GM12872 (cell line): Measurements from ENCODE around the gene SCMH1.

Source experiments
- TF ChIP-seq, protein P1 (sequence below): IDR thresholded peaks from 3 replicates; pipeline ENCODE4 v1.5.1; 2011; ENCODE audit warnings: low read depth, mild to moderate bottlenecking, low read length, moderate library complexity; ENCODE audit not compliant: insufficient read depth

The SCMH1 gene

DNA sequence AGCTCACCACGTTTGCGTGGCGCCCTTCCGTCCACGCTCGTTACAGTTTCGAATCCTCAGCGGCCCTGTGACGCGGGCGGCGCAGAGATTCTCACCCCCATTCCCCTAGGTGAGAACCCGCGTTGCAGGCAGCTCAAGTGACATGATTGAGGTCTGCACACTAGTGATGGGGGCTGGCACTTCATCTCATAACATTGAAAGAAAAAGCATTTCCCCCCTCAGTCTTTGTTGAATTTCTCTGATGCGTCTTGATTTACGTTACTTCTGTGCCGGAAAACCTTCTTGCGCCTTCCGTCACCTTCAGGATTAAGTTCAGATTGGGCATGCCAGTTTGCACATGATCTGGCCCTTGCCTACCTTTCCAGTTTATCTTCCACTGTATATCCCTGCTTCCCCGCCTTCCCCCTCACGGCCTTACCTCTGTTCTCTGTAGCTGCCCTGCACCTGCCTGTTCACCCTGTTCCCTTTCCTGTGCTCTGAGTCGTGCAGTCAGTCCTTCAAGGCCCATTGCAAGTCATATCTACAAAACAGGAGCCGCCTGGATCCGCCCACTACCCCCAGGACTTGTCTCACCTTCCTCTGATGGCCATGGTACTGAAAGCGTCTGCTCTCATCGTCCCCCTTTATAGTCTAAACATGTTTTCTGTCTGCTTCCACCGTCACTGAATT, 261.5 kb downstream of the SCMH1 start:
- TF ChIP-seq, protein P1, sequence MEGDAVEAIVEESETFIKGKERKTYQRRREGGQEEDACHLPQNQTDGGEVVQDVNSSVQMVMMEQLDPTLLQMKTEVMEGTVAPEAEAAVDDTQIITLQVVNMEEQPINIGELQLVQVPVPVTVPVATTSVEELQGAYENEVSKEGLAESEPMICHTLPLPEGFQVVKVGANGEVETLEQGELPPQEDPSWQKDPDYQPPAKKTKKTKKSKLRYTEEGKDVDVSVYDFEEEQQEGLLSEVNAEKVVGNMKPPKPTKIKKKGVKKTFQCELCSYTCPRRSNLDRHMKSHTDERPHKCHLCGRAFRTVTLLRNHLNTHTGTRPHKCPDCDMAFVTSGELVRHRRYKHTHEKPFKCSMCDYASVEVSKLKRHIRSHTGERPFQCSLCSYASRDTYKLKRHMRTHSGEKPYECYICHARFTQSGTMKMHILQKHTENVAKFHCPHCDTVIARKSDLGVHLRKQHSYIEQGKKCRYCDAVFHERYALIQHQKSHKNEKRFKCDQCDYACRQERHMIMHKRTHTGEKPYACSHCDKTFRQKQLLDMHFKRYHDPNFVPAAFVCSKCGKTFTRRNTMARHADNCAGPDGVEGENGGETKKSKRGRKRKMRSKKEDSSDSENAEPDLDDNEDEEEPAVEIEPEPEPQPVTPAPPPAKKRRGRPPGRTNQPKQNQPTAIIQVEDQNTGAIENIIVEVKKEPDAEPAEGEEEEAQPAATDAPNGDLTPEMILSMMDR, result no peak

GRCh38 chr1:40980068-40980452, 262.0 kb downstream of the SCMH1 start:
- TF ChIP-seq, protein P1, result no peak

DNA sequence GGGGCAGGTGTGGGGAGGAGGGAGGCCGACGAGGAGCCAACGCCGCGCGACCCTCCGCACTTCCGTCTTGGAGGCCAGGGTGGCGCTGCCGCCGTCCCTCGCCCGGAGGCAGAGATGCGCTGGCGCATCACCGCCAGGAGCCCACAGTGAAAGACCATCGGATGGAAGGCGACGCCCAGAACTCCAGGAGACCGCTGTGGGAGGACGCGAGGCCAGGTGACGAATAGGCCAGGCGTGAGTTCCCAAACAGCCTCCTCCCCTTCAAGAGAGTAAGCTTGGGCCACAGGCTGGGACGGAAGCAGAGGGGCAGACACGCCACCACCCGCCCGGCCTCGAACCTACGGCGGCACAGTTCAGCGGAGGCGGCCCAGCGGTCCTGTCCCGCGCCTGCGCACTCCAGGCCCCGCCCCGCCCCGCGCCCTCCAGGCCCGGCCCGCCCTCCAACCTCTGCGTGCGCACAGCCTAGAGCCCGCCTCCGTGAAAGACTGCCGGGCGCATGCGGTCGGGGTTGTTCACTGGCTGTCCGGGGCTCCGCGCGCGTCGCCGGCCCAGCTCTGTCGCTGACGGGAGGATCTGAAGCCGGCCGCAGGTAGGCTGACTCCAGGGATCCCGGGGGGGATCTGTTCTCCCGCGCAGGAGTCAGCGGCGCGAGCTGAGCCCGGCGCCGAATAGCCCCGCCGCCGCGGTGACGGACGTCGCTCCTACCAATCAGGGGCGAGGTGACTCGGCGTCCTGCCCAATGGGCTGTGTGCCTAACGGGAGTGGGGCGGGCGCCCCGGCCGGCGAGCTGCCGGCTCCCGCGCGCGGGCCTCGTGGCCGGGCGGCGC, 262.7 kb downstream of the SCMH1 start, which contains the start of gene CTPS1:
CTPS1 (plus strand) TSS at position 456 of the 827 bp plus-strand sequence. CDS start 3,595 bp downstream, outside the sequence.
- TF ChIP-seq, protein P1, result peak; percentile 50; the same call in 2 of the 3 replicates

GRCh38 chr1:40978886-40979240, 263.2 kb downstream of the SCMH1 start:
- TF ChIP-seq, protein P1, result no peak

DNA sequence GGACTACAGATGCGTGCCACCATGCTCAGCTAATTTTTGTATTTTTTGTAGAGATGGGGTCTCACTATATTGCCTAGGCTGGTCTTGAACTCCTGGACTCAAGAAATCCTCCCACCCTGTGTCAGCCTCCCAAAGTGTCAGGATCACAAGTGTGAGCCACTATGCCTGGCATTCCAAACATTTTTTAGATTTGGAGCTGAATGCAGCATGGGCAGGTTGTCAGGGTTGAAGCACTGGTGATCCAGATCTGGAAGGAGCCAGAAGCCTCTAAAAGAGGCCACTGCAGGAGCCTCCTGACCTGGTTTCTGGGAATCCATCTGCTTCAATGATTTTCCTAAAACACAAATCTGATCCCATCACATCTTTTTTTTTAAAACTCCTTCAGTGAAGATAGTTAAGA, 264.4 kb downstream of the SCMH1 start:
- TF ChIP-seq, protein P1, result no peak
